HG02571 (cell line): ENCODE results near the gene TMED6.
"Not testable (repeated sequence)": the region's sequence is repeated elsewhere in the genome, so short reads cannot be mapped to it uniquely, and the experiment has no call there.

ENCODE experiments used
- ATAC-seq: cut with Tn5 transposase; IDR thresholded peaks from one replicate; pipeline ENCODE4 v1.9.1; 2021; ENCODE audit warnings: mild to moderate bottlenecking, moderate library complexity; ENCODE audit not compliant: unreplicated experiment

Gene TMED6

DNA sequence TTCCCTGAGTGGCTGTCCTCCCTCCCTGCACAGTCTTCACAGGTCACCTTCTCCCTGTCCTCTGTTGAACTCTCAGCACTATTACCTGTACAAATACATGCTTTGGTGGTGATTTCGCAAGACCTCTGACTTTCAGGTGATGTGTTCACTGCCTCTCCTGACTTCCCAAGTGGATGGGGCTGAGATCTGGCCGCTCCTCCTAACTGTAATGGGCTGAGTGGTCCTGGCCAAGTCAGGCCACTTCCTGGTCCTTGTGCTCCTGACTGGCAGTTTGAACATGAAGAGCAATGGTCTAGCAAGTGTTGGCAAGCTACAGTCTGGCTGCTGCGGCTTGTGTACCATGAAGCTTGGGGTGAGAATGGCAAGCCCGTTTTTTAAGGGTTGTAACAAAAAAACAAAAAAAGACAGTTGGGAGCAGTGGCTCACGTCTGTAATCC, 11.7 kb upstream of the TMED6 start:
- ATAC-seq, result no peak

DNA sequence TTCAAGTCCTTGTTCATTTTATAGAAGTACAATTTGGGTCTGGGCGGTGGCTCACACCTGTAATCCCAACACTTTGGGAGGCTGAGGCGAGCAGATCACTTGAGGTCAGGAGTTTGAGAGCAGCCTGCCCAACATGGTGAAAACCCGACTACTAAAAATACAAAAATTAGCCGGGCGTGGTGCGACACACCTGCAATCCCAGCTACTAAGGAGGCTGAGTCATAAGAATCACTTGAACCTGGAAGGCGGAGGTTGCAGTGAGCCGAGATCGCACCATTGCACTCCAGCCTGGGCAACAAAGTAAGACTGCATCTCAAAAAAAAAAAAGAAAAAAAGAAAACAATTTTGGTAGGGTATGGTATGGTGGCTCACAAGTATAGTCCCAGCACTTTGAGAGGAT, 8.5 kb upstream of the TMED6 start:
- not testable (repeated sequence) for ATAC-seq

DNA sequence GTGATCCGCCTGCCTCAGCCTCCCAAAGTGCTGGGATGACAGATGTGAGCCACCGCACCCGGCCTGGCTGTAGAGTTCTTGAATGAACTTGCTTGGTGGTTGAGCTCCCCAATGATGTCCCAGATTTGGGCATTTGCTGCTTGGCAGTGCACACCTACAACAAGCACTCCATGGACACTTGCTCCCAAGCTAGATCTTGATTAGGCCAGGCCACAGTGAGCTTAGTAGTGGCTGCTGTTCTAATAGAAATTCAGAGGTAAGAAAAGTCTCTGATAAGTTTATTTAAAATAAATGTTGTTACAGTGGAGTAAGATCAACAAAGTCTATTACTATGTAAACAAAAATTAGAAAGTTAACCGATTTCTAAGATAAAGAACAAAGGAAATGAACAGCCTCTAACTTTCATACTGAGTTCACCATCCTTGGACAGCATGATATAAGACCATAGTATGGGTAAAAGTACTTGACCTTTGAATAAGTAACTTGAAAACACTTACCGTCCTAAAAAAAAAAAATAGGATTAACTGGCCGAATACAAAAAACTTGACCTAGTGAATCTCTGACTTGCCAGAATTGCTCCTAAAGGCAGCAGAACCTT, 951 bp downstream of the TMED6 start:
- no peak for ATAC-seq

DNA sequence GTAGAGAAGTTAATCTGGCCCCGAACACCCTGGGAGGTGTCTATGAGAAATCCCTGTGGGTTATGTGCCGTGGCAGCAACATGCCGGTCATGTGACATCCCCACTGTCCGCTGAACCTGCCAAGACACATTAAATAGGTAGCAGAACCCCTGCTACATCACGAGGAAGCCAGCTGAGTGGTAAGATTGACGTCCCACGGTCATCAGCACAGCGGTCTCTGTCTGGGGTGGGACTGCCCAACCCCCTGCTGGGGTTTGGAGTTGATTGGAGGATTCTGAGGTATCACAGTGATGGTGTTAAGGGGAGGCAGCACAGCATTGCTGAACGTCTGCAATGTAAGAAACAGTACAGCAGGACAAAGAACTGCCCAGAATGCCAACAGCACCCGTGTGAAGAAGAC, 2.0 kb downstream of the TMED6 start:
- no peak for ATAC-seq

DNA sequence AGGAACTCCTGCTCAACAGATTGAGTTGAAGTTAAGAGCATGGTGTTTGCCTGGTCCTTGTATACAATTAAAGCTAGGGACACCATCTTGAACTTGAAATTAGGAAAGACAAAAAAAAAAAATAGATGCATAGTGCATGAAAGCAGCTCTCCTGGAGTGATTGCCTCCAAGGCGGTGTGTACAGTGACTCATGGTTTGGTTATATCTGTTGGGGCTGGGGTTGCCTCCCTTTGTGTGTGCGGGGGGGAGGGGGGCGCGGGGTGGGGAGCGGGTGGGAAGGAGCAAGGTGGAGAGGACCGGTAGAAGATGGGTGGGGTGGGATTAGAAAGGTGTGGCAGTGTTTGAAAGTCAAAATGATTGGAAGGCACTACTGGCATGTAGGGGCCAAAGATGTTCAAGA, 3.4 kb downstream of the TMED6 start:
- no peak for ATAC-seq

DNA sequence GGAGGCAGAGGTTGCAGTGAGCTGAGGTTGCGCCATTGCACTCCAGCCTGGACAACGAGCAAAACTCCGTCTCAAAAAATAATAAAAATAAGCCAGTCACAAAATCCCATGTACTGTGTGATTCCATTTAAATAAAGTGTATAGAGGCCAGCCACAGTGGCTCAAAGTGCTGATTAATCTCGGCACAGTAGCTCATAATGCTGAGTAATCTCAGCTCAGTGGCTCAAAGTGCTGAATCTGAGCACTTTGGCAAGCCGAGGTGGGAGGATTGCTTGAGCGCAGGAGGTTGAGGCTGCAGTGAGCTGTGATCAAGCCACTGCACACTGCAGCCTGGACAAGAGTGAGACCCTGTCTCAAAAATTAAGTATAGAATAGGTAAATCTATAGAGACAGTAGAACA, 4.9 kb downstream of the TMED6 start:
- ATAC-seq, result no peak

DNA sequence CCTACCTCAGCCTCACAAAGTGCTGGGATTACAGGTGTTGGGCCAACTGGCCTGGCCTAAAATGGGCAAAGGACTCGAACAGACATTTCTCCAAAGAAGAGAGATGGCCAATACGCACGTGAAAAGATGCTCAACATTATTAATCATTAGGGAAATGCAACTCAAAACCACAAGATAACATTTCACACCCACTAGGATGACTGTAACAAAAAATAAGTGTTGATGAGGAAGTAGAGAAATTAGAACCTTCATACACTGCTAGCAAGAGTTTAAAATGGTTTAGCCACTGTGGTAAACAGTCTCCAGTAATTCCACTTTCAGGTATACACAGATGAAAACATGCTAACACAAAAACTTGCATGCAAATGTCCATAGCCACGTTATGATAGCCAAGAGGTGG, 5.7 kb downstream of the TMED6 start:
- ATAC-seq, result no peak

DNA sequence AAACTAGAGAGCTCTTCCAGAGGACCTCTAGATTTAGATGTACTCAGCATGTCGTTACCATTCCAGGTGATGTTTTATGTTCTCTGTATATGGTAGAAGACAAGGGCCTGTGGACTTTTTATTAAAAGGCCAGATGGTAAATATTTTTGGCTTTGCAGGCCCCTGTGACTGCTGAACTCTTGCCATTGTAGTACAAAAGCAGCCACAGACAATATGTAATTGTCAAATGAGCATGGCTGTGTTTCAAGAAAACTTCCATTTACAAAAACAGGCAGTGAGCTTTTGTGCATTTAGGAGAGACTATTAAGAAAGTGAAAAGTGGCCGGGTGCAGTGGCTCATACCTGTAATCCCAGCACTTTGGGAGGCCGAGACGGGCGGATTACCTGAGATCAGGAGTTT, 7.4 kb downstream of the TMED6 start:
- no peak for ATAC-seq

DNA sequence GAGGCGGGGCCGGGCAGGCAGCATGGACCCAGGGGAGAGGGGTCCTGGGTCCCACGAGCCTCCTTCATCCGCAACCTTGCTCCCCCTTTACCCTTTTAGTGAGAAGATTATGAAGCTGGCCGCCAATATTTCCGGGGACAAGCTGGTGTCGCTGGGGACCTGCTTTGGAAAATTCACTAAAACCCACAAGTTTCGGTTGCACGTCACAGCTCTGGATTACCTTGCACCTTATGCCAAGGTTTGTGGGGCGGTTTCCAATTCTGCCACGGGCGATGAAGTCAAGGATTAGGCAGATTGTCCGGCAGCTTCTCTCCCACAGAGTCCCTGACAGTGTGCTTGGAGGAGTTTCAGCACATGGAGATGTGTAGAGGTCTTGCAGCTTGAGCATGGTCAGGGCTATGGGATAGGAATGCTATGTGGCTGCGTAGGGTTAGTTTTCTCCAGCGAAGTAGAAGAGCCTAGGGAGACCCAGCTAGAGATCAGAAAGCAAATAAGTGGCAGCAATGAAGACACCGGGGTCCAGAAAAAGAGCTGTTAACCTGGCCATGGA, 11.4 kb downstream of the TMED6 start:
- ATAC-seq, result no peak

DNA sequence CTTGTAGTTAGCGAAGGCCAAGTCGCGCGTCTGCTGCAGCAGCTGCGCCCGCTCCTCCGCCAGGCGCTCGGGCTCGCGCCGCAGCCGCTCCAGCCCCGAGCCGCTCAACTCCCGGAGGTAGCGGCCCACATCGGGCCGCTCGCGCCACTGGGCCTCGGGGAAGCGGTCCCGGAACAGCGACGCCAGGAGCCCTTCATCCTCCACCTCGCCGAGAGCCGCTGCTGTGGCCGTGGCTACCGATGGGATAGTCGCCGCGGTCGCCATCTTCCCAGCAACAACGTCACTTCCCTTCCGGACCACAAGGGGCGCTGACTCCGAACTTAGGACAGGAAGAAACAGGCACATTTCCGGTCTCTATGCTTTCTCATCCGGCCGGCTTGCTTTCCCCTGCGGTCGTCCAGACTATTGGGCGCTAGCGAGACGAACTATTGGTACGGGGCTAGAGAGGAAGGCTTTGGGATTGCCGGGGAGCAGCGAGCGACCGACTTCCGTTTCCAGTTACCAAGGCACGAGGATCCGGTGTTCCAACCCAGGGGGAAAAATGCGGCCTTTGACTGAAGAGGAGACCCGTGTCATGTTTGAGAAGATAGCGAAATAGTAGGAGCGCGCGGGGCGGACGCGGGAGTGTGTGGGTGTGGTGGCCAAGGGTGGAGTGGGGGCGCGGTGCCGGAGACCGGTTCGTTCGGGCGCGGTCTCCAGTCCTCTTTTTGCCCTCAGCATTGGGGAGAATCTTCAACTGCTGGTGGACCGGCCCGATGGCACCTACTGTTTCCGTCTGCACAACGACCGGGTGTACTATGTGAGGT, 12.1 kb downstream of the TMED6 start, which contains the start of the genes COG8 and NIP7:
COG8 (minus strand) TSS at position 276 of the 806 bp plus-strand sequence; CDS start at position 264, 12 bp downstream.
NIP7 (plus strand) TSS at position 484 of the 806 bp plus-strand sequence; CDS start at position 542, 58 bp downstream.
- peak; percentile 94 for ATAC-seq

DNA sequence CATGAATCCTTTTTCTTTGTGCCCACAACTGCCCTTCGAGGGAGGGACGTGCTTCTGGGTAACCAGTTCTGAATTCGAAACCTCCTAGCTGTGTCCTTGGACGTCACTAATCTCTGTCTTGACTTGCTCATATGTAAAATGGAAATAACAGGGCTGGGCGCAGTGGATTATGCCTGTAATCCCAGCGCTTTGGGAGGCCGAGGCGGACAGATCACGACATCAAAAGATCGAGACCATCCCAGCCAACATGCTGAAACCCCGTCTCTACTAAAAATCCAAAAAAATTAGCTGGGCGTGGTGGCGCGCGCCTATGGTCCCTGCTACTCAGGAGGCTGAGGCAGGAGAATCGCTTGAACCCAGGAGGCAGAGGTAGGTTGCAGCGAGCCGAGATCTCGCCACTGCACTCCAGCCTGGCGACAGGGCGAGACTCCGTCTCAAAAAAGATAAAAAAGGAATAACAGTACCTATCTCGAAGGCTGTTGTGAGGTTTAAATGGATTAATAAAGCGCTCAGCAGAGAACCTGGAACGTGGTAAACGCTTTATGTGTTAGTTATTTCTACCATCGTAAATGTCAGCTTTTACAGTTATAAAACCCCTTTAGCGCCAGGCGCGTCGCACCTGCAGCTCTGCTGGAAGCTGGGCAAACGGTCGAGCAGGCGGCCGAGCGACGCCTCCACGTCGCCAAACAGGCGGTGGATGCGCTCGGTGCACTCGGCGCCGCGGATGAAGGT, 12.9 kb downstream of the TMED6 start:
- ATAC-seq, result no peak

DNA sequence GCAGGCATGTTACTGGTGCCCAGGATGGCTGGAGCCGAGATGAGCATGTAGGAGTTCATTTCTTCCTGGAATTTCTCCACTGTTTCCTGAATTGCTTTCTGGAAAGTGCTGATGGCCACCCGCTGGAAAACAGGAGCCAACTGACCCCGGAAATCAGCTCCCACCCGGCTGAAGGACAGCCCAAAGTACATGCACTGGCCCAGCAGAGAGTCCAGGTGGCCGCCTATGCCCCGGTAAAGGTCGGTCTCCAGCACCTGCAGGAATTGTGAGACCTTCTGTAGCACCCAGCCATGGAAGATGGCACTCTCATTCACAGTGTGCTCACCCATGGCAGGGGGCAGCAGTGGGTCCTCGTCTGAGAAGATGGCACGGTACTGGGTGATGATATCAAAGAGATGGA, 16.9 kb downstream of the TMED6 start:
- ATAC-seq, result no peak

DNA sequence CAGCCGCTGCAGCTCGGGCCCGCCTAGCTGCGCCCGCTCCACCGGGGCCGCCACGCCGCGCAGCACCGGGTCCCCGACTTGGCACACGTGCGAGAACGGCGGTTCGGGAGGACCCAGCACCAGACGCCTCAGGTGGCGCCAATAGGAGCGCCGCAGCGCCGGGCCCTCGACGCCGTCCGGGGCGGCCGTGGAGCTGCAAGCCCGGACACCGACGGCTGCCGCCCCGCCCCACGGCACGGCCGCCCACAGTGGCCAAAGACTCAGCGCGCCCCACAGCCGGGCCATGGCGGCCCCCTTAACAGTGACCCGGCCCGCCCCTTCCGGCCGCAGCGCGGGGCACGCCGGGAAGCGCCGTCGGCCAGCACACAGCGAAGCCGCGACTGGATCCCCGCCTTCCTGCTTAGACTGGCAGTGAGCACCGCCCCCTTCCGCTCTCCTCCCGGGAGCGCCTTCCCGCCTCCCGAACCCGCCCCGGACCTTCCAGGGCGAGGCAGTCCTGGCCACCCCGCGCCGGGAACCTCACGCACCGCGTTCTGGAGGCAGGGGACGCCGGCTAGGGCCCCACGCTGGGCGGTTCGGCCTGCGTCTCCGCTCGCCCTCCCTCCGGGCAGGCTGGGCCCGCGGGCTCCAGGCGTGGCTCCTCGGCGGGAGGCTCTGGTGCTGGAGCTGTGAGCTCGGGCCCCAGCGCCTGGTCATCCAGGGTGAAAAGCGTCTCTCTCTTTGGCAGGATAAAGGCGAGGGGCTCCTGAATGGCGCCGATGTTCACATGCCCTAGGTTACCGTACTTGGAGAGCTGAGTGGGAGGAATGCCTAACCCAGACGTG, 21.1 kb downstream of the TMED6 start, which contains the start of gene PDF:
PDF (minus strand) TSS at position 303 of the 824 bp plus-strand sequence; CDS start at position 285, 18 bp downstream.
- ATAC-seq, result peak; percentile 94

DNA sequence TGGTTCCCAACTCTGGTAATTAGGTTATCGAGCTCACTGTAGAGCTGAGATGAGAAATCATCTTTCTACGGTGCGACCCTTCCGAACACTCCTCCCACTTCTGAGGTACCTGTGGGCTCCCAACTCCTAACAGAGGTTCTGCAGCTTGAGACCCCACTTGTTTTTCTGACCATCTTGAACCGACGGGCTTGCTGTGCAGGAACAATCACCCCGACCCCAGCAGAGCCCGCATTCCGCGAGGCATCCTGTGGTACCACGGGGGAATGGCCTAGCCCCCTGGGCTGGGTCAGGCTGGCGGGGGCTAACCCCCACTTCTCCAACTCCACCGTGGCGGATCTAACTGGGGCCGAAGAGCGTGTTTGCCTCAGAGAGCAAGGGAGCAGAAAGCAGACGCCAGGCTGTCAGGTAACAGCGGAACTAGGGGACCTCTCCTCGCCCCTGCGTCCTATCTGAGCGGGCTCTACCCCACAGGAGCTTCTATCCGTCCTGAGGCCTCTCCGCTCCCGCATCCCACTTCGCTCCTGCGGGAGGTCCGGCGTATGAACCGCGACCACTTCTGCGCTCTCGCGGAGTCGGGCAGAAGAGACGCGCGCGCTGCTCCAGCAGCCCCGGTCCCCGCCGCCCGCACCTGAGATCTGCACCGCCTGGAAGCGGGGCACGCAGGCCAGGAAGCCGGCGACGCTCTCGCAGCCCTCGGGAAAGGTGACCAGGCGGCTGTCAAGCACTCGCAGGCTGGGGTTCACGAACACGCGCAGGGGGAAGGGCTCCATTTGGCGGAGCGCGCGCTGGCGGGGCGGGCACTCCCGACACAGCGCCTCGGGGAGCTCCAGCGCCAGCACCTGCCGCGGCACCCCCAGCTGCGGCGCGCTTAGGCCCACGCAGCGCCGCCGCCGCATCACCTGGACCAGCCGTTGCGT, 22.0 kb downstream of the TMED6 start:
- peak; percentile 35 for ATAC-seq

DNA sequence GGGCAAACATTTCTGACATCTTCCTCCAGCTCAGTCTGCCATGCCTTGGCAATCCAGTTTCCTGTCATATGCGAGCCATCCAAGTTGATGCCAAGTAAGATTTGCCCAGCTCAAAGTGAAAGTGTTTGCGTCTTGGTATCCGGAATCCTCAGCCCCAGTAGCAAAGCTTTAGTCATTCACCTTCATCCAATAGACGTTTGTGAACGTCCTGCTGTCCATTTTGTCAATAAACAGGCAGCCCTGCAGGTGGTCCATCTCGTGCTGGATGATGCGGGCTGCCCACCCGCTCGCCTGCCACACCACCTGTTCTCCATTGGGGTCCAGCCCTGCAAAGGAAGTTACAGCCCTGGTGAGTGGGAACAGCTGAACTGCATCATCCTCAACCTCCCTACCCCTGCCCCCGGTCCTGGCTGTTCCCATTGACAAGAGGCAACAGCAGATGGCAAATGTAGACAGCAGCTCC, 22.7 kb downstream of the TMED6 start:
- no peak for ATAC-seq

DNA sequence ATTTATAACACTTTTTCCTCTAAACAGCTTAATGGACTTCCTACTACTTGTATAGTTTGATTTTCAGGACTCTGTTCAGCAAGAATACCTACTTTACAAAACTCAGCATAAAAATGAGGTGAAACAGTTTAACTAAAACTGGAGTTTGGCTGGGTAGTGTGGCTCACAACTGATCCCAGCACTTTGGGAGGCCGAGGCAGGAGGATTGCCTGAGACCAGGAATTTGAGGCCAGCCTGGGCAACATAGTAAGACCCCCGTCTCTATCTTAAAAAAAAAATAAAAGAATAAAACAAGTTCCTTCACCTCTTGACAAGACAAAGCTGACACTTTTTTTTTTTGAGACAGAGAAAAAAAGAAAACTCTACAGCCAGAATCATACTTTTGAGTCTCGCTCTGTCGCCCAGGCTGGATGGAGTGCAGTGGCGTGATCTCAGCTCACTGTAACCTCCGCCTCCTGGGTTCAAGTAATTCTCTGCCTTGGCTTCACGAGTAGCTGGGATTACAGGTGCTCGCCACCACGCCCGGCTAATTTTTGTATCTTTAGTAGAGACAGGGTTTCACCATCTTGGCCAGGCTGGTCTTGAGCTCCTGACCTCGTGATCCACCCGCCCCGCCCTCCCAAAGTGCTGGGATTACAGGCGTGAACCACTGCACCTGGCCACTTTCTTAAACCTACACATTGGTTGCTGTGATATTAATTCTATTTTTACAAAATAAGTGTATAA, 23.8 kb downstream of the TMED6 start:
- no peak for ATAC-seq

DNA sequence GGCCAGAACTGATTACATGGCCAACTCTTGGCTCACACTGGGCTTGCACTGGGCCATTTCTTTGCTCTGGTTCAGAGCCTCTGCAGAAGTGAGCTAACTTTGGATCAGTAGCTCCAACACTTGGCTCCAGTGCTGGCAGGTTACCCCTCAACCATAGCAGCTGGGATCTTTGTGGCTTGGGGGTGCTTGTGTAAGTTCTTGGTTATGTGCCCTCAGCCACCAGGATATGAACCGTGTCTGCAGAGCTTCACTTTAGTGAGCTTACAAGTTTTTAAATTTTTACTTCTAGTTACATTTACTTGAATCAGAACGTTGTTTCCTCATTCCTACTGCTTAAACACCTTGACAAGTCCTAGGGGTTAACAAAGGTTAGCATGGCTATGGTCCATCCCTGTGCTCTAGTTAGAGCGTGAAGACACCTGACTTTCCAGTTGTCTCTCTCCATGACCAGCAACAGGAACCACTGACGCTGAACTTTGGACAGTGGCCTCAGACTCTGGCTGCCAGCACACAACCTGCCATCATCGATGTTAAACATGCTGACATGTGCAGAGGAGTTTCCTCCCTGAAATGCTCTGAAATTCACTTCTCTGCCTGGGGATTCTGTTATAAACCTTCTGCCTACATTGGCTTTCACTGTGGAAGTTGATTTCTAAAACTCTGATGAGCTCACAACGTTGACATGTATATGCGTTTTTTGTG, 25.3 kb downstream of the TMED6 start:
- no peak for ATAC-seq

DNA sequence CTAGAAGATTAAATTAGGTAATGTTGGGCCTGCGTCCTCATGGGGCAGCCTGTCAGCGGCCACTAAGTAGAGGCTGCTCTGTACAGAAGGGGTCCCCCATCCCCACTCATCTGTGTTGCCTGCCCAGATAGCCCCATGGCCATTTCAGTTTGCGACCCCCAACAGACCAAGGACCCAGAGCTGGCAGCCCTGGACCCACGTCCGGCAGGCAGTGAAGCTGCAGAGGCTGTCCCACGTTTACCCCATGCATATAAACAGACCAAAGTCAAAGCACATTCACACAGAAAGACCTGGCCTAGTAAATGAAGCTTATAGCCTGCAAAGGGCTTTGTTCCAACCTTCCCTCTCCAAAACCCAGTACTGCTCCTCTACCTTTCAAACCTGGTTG, 25.8 kb downstream of the TMED6 start:
- ATAC-seq, result no peak
